Measurements from ENCODE around the gene TTC32.

Gene TTC32

DNA sequence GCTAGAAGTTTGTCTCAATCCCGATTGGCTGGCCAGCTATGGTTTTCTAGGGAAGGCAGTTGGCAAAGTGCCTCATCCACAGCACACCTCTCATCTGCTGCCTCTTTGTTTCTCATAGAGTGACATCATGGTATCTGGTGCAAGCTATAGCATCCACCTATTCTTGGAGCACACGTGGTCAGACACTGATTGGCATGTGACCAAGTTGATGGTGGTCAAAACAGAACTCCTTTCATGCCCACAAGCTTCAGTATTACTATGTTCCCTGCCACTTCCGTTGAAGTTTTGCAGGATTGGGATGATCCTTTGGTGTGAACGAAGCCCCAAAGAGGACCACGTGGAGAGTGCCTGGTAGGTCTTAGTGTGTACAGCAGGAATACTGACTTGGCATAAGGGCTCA is 28.8 kb downstream of the TTC32 start:
- DNase-seq, result no peak

DNA sequence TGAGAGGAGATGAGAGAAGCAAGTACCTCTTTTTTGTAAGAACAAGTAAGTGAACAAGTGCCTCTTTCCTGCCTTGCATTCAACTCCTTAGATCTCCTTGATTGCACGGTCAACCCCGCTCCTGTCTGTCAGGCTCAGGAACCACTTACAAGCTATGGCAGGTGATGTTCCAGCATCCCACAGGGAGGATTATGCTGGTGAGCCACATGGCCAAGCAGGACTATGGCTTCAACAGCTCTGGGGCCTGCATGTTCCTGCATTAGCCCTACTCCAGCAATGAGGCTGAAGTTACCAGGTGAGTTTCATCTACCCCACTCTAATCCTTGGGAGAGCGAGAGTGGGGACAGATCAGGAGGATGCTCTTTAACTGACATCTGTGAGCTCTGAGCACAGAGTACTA is 29.5 kb downstream of the TTC32 start:
- no peak for DNase-seq

DNA sequence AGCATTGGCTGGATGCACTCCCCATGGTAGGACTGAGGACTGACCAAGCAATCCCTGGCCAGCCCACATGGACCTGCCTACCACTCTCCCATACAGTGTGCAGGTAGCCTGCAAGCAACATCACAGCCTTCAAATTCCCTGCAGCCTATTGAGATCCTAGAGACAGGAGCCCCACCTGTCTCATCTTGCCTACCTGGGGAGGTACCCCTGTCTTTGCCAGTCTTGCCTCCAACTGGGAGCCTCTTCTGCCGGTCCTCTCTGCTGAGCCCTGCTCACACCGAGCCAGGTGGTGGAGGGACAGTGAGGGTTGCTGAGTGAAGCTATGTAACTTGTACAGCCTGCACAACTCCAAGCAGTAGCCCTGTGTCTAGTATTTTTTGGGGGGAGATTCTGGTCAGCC is 29.9 kb downstream of the TTC32 start:
- no peak for DNase-seq

DNA sequence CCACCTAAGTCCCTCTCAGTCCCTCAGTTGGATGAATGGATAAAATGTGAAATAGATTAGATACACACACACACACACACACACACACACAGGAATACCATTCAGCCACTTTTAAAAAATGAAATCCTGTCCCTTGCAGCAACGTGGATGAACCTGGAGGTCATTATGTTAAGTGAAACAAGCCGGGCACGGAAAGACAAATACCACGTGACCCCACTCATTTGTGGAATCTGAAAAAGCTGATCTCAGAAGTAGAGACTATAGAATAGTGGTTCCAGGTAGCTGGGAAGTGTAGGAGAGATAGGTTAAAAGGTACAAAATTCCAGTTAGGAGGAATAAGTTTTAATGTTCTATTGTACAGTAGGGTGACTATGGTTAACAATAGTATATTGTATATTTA is 31.0 kb downstream of the TTC32 start:
- DNase-seq, result no peak

DNA sequence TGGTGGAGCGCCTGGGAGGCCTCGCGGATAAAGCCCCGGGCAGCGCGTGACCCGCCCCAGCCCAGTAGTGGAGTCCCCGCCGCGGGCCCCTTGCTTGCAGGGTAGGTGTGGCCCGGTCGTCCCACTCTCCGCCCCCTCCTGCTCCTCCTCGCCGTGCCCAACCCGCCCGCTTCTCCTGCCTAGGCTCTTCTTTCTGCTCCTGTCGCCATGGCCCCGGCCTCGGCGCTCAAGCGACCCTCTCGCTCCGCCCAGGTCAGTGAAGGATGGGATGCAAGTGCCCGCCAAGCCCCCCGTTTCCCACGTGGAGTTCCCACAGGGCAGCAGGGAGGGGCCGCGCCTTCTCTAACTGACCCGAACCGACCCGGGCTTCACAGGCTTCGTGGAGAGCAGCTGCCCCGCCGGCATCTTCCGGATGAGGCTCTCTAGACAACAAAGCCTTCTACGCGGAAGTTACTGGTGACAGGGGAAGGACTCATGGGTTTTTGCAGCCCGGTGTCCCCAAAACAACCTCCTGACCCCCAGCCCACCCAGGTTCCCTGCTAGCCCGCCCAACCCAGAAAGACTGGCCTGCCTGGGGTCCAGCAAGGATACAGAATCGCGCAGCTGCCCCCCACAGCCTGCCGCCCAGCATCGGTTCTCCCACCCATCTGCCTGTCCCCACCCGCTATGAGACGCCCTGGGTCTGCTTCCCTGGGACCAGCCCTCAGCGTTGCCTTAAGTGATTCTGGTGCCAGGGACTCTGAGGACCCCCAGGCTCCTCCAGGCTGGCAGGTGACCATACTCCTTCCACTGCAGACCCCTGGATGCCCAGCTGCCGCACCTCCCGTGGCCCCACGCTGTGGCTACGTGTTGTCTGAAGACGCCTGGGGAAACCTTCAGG is 32.8 kb downstream of the TTC32 start:
- DNase-seq, result peak; percentile 69

DNA sequence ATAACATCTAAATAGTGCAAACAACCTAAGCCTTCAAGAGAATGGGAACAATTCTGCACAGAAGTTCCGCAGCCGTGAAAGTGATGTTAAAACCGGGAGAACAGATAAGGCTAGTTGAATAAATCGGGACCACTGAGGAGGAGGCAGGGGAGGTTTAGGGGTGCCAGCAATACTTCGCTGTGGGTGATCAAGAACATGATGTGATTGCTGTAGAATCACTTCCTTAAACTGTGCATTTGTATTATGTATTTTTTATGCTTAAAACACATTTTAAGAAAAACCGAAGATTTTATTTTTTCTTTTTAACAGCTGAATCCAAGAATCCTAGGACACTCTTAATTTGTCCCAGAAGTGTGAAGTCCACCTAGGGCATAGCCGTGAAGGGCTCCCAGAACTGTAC is 33.6 kb downstream of the TTC32 start:
- no peak for DNase-seq

DNA sequence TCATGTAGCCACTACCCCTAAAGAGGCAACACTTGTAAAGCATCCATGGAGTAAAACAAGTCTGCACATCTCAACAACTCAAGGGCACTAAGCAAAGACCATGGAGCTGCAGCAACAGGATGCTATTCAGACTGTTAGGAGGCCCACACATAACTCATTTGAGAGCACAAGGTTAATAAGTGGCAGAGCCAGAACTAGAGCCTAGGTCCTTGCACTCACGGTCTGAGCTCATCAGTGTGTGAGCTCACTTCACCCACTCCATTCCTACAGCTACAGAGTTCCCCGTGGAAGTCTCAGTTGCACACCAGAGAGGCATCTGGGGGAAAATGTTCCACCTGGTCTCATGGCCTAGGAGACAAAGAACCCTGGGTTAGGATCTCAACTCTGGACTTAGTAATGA is 35.0 kb downstream of the TTC32 start:
- DNase-seq, result no peak

DNA sequence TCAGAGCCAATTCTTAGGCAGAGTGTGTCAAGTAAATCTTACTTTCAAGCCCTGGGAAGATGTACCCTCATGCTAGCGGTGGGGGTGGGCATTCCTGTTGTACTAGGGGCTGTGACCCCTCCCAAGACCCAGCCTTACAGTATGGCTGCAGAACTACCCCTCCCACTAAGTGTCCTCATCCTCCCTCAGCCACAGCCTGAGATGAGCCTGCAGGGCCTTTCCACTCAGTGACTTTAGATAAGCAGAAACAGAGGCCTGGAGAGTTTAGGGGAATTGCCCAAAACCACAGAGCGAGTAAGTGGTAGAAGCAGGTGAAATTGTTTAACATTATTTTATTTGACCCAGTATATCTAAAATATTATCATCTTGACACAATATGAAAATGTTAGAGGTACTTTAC is 36.6 kb downstream of the TTC32 start:
- no peak for DNase-seq

DNA sequence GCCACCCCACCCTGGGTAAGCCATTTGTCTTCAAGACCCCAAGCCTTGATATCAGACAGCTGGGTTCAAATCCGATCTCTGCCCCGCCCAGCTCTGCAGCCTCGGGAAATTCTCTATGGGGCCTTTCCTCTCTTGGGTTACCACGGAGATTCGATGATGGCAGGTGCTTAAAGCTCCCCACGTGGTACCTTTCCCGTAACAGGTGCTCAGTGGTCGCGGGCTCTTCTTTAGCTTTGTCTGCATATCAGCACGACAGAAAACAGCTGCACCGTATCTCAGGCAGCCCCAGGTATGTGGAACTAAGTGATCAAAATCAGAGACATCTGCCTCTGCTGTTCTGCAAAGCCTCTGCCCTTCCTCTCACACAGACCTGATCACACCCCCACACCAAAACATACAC is 37.4 kb downstream of the TTC32 start:
- DNase-seq, result no peak

DNA sequence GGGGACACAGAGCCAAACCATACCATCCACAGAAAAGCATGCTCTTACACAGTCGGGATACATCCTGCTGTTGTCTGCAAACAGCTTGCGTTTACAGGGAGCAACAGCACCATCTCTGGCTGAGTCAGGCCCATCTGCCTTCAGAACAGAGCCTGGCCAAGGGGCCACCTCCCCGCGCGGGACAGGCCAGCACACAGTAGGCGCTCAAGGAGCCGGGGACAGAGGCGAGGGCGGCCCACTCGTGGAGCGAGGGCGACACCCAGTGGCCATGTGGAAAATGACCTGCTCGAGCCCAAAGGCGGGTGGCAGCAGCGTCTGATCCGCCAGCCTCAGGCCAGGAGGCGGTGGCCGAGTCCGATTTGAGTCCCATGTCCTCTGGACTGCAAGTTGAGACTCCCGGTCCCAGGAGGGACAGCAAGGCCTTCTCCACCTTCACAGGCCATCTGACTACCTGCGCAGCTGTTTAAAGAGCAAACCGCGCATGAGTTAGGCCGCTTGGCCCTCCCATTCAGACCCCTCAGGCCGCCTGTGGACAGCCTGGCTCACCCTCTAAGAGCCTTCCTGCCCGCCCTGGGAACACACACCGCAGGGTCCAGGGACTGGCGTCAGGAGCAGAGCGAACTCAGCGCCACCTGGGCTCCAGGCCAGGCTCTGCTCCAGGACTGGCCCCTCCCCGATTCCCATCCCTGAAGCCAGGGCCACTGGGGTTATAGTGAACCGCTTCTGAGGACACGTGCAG is 38.3 kb downstream of the TTC32 start:
- peak; percentile 69 for DNase-seq

DNA sequence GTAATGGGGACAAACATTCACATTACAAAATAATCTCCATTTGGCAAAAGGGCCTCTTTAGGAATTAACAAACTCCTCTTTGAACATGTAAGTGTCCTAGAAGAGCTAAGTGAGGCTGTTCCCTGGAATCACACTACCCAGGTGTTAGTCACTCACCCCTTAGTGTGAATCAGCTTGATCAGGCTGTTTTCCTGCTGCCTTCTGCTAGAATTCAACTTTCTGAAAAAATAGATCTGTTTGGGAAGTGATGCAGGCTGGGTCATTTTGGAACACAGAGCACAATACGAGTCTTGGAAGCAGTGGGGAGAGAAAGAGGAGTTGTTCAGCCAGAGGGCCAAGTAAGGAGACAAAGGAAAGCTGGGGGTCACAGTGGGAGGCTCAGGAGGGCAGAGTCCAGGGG is 40.0 kb downstream of the TTC32 start:
- no peak for DNase-seq

DNA sequence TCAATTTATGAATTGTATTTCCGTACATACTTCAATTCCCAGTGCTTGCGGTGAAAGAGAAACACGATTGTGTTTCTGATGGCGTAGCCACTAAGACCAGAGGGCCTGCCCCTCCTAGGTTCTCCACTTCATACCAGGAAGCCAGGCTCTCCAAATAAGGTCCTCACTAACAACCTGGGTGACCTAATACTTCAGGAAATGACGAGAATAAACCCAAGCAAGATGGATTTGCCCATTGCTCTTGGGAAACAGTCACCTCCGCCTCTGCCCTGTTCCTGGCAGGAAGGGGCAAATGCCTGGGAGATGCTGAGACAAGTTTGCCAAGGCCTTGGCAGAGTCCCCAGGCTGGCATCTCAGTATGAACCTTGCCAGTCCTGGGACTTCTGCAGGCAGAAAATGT is 41.8 kb downstream of the TTC32 start:
- no peak for DNase-seq

DNA sequence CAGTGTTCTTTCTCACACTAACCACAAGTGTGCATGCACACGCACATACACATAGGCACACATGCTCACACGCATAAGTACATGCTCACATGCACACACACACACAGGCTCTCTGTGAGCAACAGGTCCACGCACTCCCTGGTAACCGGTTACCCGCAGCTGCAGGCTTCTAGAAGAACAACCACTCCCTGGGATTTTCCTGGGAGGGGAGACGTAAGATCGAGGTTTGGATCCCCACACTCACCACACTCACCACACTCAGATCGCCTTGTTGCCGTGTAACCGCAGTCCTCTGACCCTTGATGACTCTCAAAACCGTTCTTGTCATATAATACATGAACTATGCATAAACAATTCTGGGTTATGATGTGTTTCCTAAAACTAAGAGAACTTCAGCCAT is 42.2 kb downstream of the TTC32 start:
- DNase-seq, result no peak

DNA sequence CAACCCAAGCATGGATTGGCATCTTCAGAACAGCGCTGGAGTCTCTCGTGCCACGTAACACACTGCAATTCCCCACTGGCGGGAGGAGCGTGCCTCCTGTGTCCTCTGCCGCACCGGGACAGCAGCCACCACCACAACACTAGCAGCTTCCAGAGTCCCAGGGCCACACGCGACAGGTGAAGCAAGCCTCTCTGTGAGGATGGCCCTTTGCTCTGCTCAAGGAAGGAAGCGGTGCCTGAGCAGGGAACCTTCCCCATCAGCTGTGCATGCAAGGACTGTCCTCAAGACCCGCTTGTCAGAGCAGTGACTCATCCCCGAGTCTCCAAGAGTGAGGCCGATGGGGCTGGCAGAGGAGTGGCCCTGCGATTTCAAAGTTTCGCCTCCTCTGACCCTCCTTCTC is 44.0 kb downstream of the TTC32 start:
- DNase-seq, result no peak

DNA sequence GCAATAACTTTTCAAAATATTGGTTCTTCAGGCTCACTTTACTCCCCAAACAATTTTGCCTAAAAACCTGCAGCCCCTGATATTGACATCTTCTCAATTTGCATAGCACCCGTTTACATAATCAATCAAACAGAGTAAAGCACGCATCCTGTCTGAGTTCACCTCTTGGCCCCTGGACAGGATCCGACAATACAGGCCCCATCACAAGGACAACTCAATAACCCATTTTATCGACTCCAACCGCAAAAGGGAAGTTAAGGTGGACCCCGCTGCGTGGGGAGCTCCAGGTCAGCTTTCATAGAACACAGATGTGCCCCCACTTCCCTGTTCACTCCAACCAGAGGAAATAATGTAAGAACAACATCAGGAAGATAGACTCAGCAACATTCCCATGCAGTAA is 44.7 kb downstream of the TTC32 start:
- no peak for DNase-seq

DNA sequence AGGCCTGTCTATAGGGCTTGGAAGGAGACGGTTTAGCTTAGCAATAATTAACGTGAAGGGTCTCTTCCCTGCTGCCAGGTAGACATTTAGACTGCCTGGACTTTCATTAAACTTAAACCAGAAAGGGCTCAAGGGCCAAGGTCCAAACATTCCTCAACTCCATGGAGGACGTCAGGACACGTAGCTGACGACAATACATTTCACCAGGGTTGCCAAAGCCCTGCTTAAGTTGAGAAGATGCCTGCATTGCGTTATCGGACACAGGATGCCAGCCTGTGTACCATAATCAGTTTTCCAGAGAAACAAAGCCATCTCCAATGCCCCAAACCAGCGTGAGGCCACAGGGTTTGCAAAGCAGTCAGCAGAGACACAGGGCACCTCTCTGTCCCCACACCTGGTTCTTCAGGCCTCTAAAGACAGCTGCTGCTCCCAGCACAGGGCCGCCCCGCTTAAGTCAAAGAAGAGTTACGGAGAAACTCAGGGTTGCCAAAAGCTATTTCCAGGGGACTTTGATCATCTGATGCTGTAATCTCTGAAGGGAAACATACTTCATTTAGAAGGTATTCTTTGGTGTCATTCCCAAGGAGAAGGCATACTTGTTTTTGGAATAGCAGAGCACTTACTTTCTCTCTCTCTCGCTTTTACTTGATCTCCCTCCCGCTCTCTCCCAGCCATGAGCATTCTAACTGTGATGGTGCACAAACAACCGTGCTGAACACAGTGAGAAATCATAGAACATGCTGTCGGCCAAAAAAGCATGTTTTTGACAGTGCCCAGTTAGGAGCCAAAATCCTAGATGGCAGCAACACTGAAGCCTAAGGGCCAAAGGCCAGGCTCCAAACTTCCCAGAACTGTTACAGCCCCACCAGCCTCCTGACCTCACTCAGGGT is 46.0 kb downstream of the TTC32 start:
- no peak for DNase-seq

DNA sequence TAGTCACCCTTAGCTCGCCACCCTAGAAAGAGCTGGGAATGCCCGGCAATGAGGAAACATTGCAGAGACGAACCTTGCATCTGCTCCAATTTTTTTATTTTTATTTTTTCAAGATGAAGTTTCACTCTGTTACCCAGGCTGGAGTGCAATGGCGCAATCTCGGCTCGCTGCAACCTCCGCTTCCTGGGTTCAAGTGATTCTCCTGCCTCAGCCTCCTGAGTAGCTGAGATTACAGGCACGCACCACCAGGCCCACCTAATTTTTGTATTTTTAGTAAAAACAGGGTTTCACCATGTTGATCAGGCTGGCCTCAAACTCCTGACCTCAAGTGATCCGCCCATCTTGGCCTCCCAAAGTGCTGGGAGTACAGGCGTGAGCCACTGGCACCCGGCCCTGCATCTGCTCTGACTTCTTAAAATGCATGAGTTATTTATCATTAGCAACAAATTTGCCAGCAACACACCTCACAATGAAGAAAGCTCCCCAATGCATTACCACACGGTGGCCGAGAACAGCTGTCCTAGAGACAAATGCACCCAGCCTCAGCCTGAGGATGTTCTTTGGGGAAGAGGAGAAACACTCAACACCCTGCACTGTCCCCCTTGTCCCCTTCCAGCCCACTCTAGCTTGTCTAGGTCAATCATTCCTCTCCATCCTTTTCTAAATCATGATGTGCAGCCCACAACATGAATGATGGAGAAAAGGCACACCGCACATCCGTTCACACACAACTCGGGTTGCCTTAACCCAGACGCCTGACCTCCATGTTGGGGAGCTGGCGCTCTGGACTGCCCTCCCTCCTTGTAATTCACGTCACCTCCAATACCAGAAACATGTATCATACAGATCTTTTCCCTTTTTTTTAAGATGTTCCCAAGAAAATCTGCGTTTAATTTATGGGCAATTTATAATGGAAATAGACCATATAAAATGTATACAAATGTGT is 46.9 kb downstream of the TTC32 start:
- no peak for DNase-seq

DNA sequence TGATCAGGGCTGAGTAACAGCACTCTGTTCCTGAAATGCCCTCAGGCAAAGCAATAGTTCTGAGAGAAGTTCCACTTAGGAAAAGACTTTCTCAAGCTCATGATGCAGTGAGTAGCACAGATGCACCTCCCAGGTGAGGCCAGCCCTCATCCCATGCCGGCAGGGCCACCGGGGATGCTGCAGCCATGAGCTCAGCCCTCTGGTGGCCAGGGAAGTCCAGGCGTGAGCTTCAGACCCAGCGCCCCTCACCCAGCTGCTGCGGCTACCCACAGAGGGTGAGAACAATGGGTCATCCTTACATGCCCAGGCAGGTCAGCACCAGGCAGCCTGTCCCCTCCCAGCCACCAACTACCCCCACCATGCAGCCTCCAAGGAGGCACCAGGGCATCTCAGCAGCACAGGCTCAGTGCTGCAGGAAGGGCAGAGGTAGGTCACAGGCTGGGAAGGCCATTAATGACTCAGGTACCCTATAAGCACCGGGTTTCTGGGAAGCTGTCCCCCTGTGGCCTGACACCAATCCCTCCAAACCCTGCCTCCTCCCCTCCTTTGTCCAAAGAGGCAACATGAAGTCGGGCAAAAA is 50.6 kb downstream of the TTC32 start:
- DNase-seq, result no peak

DNA sequence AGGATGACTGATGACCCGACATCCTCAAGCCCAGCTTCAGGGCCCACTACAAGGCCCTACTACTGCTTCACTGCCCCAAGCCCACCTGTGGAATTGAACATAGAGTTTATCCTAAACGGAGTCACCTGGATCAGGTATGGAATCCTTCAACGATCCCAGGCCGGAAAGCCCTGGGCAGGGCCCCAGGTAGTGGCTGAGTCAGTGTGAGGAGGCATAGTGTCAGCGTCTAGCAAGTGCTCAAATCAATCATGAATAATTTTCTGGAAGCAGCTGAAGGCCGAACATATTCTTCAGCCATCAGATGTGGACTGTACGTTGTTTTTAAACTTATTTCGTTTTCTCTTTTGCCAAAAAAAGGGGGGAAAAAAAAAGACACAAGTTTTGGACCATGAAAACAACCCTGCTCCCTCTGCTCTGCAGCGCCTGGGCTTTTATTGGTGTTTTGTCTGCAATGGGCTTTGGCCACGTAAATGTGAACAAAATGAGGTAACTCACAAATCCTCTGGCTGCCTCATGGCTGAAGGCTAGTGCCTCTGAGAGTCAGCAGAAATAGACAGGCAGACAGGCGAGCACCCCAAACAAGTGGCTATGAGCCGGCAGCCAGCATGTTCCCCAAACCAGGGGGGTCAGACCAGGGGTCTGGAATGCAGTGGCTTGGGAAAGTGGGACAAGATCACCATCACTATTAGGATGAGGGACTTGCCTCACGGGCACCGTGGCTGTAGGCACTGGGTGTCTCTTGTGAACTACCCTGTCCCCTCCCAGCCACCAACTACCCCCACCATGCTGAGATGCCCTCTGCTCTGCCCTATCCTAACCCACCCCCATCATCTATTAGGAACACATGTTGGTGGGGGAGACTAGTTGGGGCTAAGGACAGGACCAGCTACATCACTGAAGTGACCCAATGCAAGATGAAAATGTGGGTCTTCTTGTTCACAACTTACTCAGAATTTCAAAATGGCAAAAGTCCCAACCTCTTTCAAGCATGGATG is 51.4 kb downstream of the TTC32 start:
- DNase-seq, result no peak

DNA sequence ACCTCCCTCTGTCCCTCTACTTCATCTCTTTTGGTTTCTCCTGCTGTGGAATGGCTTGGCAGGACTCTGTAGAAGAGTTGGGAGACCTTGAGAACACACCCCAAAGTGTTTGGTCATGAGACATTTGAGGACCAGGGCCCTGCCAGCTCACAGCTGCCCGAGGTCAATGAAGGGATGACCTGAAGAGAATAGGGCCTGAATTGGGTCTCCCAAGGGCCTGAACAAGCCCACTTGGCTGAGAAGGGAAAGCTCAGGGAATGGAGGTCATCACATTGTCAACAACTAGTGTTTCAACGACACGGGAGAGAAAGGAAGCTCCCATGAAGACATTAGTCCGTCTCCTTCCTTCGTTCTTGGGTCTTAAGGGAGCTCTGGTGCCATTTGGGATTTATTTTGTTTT is 52.8 kb downstream of the TTC32 start:
- no peak for DNase-seq
